ENCODE data around the gene MSI2. TPM values are rescaled to one million over a fixed set of nuclear protein-coding genes. Genes with fewer than 3 reads are reported as not detected.

Gene MSI2
- total and polyA plus RNA-seq, 9 of the 15 experiments (the other 6 are each of a cell fraction or from before 2014, with no cell fraction given), result 4.6 to 61.8 (median 42.4) TPM

GRCh38 chr17:57369509-57369945, 113.2 kb downstream of the MSI2 start (continued):
- TF ChIP-seq ZNF318 (IDR thresholded peaks at IDR 0.05; ENCODE audit: borderline replicate concordance in 1 of 2, low read depth in 1 of 2) (no peak), THRAP3 (IDR thresholded peaks at IDR 0.05; ENCODE audit: borderline replicate concordance) (no peak), SRSF1 (IDR thresholded peaks at IDR 0.05; ENCODE audit: low read depth, low read length) (no peak), ZNF75A (CRISPR knock-in tag; IDR thresholded peaks at IDR 0.05) (no peak), RCOR1 (IDR thresholded peaks at IDR 0.05; ENCODE audit: borderline replicate concordance in 1 of 2, low read depth in 2 of 2, low read length in 2 of 2) (0 out of 4 replicates have a peak, but pooled peaks of 1 of the 2 experiments have one; percentile 18), WHSC1 (IDR thresholded peaks at IDR 0.05; ENCODE audit: low read length) (no peak), XRCC5 (IDR thresholded peaks at IDR 0.05; ENCODE audit: low read depth, low read length) (no peak), JUN (IDR thresholded peaks at IDR 0.05; ENCODE audit: borderline replicate concordance, low read depth, low read length) (no peak), JUN (CRISPR knock-in tag; IDR thresholded peaks at IDR 0.05; ENCODE audit: borderline replicate concordance) (no peak), RBM25 (IDR thresholded peaks at IDR 0.05; ENCODE audit: low read depth, low read length, severe bottlenecking) (peak; percentile 88), HDAC2 (IDR thresholded peaks at IDR 0.05) (0 out of 2 replicates have a peak, but pooled peaks have one; percentile 29), ZNF23 (CRISPR knock-in tag; IDR thresholded peaks at IDR 0.05) (no peak), ESRRA (IDR thresholded peaks at IDR 0.05; ENCODE audit: borderline replicate concordance, low read depth) (peak; percentile 87), TBP (optimal IDR thresholded peaks at IDR 0.05; ENCODE audit: low read depth, low read length) (no peak), KDM1A (IDR thresholded peaks at IDR 0.05) (peak in 1 of 2 experiments; percentile 61; a peak in 2 of 4 replicates), FOXK1 (CRISPR knock-in tag; IDR thresholded peaks at IDR 0.05; ENCODE audit: borderline replicate concordance) (no peak), STAT6 (CRISPR knock-in tag; IDR thresholded peaks at IDR 0.05) (no peak), SMARCC2 (IDR thresholded peaks at IDR 0.05; ENCODE audit: low read depth) (no peak), POLR2AphosphoS2 (IDR thresholded peaks at IDR 0.05; ENCODE audit: low read length) (no peak)

Data from K562 (cell line).